HCT116 (cell line): ENCODE measurements around the gene RAPGEF3. TPM values are rescaled to one million over a fixed set of nuclear protein-coding genes. Genes with fewer than 3 reads are reported as not detected.

ENCODE experiments used
- ATAC-seq: fragments of 200-7000 bp; cut with Tn5 transposase; 2 replicates; pipeline ENCODE4 v1.9.1; 2020; ENCODE audit warnings: mild to moderate bottlenecking, moderate library complexity
- BruUV-seq: library from RNA; stranded (reverse); fragments of 400-500 nt; replicated peaks from 2 replicates; lab custom pipeline; 2021; lab: Mats Ljungman, UMichigan
- CTCF ChIA-PET: fragments of 300-600 bp; sonication (Branson Sonifier 250); formaldehyde crosslinking; loops from one replicate; lab custom pipeline; 2021; ENCODE audit warnings: antibody characterized with exemption; lab: Charles Lee
- POLR2A ChIA-PET: fragments of 300-600, 350-600 bp; sonication (Branson Sonifier 250); formaldehyde crosslinking; loops from one replicate; lab custom pipeline; 2021; ENCODE audit warnings: antibody characterized with exemption; lab: Charles Lee
- RAD21 ChIA-PET, 2 experiments: fragments of 300-600 bp; sonication (Branson Sonifier 250); formaldehyde crosslinking; loops; one replicate each; lab custom pipeline; 2023; ENCODE audit warnings: low total read pairs in 2 of 2; ENCODE audit not compliant: uncharacterized antibody in 2 of 2, unreplicated experiment in 2 of 2, low non-redundant PET in 1 of 2; lab: Charles Lee
- DNase-seq: peaks from one replicate; pipeline ENCODE4 v3.0.0-alpha.2; 2010; ENCODE audit warnings: low read depth, low spot score
- H2AFZ ChIP-seq: fragments of 200-600 bp; shearing (Covaris generic), sonication (generic); 2 replicates; pipeline ENCODE4 v1.6.1; 2017; ENCODE audit warnings: low read depth, mixed run types, mixed read lengths, antibody characterized with exemption, low read length; ENCODE audit not compliant: poor library complexity, severe bottlenecking
- H3K27ac ChIP-seq: 2 replicates; pipeline ENCODE4 v1.5.1; 2012; ENCODE audit warnings: low read depth, low read length
- H3K27me3 ChIP-seq: fragments of 200-600 bp; sonication (generic); 2 replicates; pipeline ENCODE4 v1.6.1; 2016; ENCODE audit warnings: mixed run types, low read length, mixed read lengths; ENCODE audit not compliant: insufficient read depth
- H3K36me3 ChIP-seq, 2 experiments: fragments of 200-500 bp in 1 of 2; fragments of 200-600 bp in 1 of 2; sonication (Bioruptor generic) in 1 of 2; sonication (generic) in 1 of 2; 2 replicates each; pipeline versions ENCODE4 v1.5.1 to v1.6.1; 2014 to 2016; ENCODE audit warnings: low read length in 2 of 2, inconsistent platforms in 1 of 2, mixed read lengths in 1 of 2, mixed run types in 1 of 2; ENCODE audit not compliant: insufficient read depth in 2 of 2, control insufficient read depth in 1 of 2
- H3K4me1 ChIP-seq, 2 experiments: fragments of 200-600 bp in 1 of 2; sonication (generic) in 1 of 2; 2 replicates each; pipeline versions ENCODE4 v1.5.1 to v1.6.1; 2012 to 2017; ENCODE audit warnings: low read length in 2 of 2, inconsistent platforms in 1 of 2, mild to moderate bottlenecking in 1 of 2, mixed read lengths in 1 of 2, mixed run types in 1 of 2, moderate library complexity in 1 of 2; ENCODE audit not compliant: insufficient read depth in 2 of 2, control insufficient read depth in 1 of 2
- H3K4me2 ChIP-seq: fragments of 200-600 bp; sonication (generic); 2 replicates; pipeline ENCODE4 v1.6.1; 2017; ENCODE audit warnings: mixed run types, low read length, mixed read lengths
- H3K4me3 ChIP-seq, 2 experiments: fragments of 200-600 bp in 1 of 2; sonication (generic) in 1 of 2; replicated peaks in 1 of 2; 2 replicates each; pipeline ENCODE4 v1.5.1; 2011 to 2016; ENCODE audit warnings: low read length in 2 of 2, control low read depth in 1 of 2, low read depth in 1 of 2, mild to moderate bottlenecking in 1 of 2, mixed read lengths in 1 of 2, mixed run types in 1 of 2
- H3K79me2 ChIP-seq: fragments of 200-600 bp; sonication (generic); 2 replicates; pipeline ENCODE4 v1.6.1; 2017; ENCODE audit warnings: mild to moderate bottlenecking, mixed run types, low read length, moderate library complexity, mixed read lengths; ENCODE audit not compliant: insufficient read depth
- H3K9ac ChIP-seq: fragments of 200-600 bp; sonication (generic); 2 replicates; pipeline ENCODE4 v1.6.1; 2016; ENCODE audit warnings: low read length, mixed read lengths
- H3K9me2 ChIP-seq: fragments of 200-600 bp; sonication (generic), shearing (Covaris generic); 2 replicates; pipeline ENCODE4 v1.6.1; 2017; ENCODE audit warnings: mixed run types, mild to moderate bottlenecking, moderate library complexity; ENCODE audit not compliant: insufficient read depth
- H3K9me3 ChIP-seq, 2 experiments: fragments of 200-500 bp in 1 of 2; fragments of 200-600 bp in 1 of 2; sonication (Bioruptor generic) in 1 of 2; sonication (generic) in 1 of 2; 2 replicates each; pipeline ENCODE4 v1.6.1; 2014 to 2017; ENCODE audit warnings: low read length in 2 of 2, mixed read lengths in 2 of 2, inconsistent platforms in 1 of 2, low read depth in 1 of 2, mild to moderate bottlenecking in 1 of 2, mixed run types in 1 of 2, moderate library complexity in 1 of 2; ENCODE audit not compliant: control insufficient read depth in 1 of 2, insufficient read depth in 1 of 2
- H4K20me1 ChIP-seq: fragments of 200-600 bp; sonication (generic), shearing (Covaris generic); 2 replicates; pipeline ENCODE4 v1.6.1; 2017; ENCODE audit warnings: mixed run types, mild to moderate bottlenecking, moderate library complexity; ENCODE audit not compliant: insufficient read depth
- CBX3 ChIP-seq: IDR thresholded peaks from 2 replicates; pipeline ENCODE4 v1.6.1; 2012; ENCODE audit warnings: low read depth
- CTCF ChIP-seq, 3 experiments: fragments of 200-600 bp in 1 of 3; sonication (generic) in 1 of 3; IDR thresholded peaks in 2 of 3; conservative IDR thresholded peaks in 1 of 3; 2 replicates each; pipeline ENCODE4 v1.5.1; 2012 to 2017; ENCODE audit warnings: low read depth in 2 of 3, low read length in 2 of 3, antibody characterized with exemption in 1 of 3, borderline replicate concordance in 1 of 3, control low read depth in 1 of 3, mild to moderate bottlenecking in 1 of 3, mixed read lengths in 1 of 3, mixed run types in 1 of 3, moderate library complexity in 1 of 3; ENCODE audit not compliant: insufficient read depth in 1 of 3
- EGR1 ChIP-seq: IDR thresholded peaks from 2 replicates; pipeline ENCODE4 v1.6.1; 2012; ENCODE audit warnings: low read depth
- ELF1 ChIP-seq: IDR thresholded peaks from 2 replicates; pipeline ENCODE4 v1.6.1; 2012; ENCODE audit warnings: low read depth, borderline replicate concordance
- EZH2phosphoT487 ChIP-seq: fragments of 200-600 bp; IDR thresholded peaks from 2 replicates; pipeline ENCODE4 v1.6.1; 2018; ENCODE audit warnings: antibody characterized with exemption, borderline replicate concordance
- FOSL1 ChIP-seq: IDR thresholded peaks from 2 replicates; pipeline ENCODE4 v1.6.1; 2012; ENCODE audit warnings: low read depth
- POLR2A ChIP-seq: IDR thresholded peaks from 2 replicates; pipeline ENCODE4 v1.7.0; 2011; ENCODE audit warnings: borderline replicate concordance; ENCODE audit not compliant: insufficient read depth, insufficient read length; ENCODE audit errors: extremely low read depth
- RAD21 ChIP-seq: IDR thresholded peaks from 2 replicates; pipeline ENCODE4 v1.6.1; 2012; ENCODE audit warnings: low read depth, mild to moderate bottlenecking
- REST ChIP-seq: IDR thresholded peaks from 2 replicates; pipeline ENCODE4 v1.6.1; 2012; ENCODE audit warnings: low read depth
- TCF7L2 ChIP-seq: IDR thresholded peaks from 2 replicates; pipeline ENCODE4 v1.7.0; 2011; ENCODE audit warnings: borderline replicate concordance, inconsistent platforms; ENCODE audit not compliant: insufficient read depth, insufficient read length; ENCODE audit errors: extremely low read depth
- YY1 ChIP-seq: IDR thresholded peaks from 2 replicates; pipeline ENCODE4 v1.6.1; 2011; ENCODE audit warnings: low read length, low read depth, moderate library complexity, mild to moderate bottlenecking; ENCODE audit not compliant: insufficient replicate concordance; ENCODE audit errors: extremely low read depth
- ZFX ChIP-seq: fragments of 450-650 bp; IDR thresholded peaks from 2 replicates; pipeline ENCODE4 v1.6.1; 2017
- ZNF274 ChIP-seq: fragments of 200-500 bp; sonication (Bioruptor generic); IDR thresholded peaks from 2 replicates; pipeline ENCODE4 v1.6.1; 2014; ENCODE audit warnings: mild to moderate bottlenecking, low read depth, low read length, inconsistent platforms
- intact Hi-C: fragments of 100-400 bp; cut with micrococcal nuclease; formaldehyde crosslinking; loops from 2 replicates; pipeline ENCODE4 v1.10.0; 2022
- total RNA-seq: library from RNA; stranded (reverse); gene quantifications from one replicate; pipeline ENCODE4 v1.2.1, GENCODE V29; 2021; ENCODE audit not compliant: unreplicated experiment

RAPGEF3 gene
- total RNA-seq, 1 experiment from 2014 or later: 1.8 TPM

GRCh38 chr12:47687636-47688035 lies 71.0 kb downstream of the RAPGEF3 start:
- Histone ChIP-seq H4K20me1 (no peaks in the 10 kb centered on the region), H3K36me3 (peaks cover 10 to 19% of the 10 kb centered on the region in 2 experiments; a peak in 3 of 4 replicates), H2AFZ (no peak overlapping the region), H3K9ac (no peak overlapping the region), H3K4me3 (no peak overlapping the region), H3K9me2 (no peaks in the 10 kb centered on the region), H3K27ac (no peak overlapping the region), H3K79me2 (no peaks in the 10 kb centered on the region), H3K4me2 (no peak overlapping the region), H3K9me3 (no peaks in the 10 kb centered on the region), H3K4me1 (no peaks in the 10 kb centered on the region), H3K27me3 (no peaks in the 10 kb centered on the region)
- RAD21 ChIA-PET: interaction anchor here in 1 of 2 experiments (1.4 kb wide), 1 partner anchor 655 kb away, joined by 3 read pairs; no protein-coding TSS in a partner anchor
- intact Hi-C loops: loop anchor here (5.0 to 10.0 kb wide), 4 partner anchors 35 to 1343 kb away; no protein-coding TSS in a partner anchor
- CTCF ChIA-PET: interaction anchor here (1.6 to 2.3 kb wide), 2 partner anchors 10 to 655 kb away, joined by 4 to 22 read pairs; no protein-coding TSS in a partner anchor
- POLR2A ChIA-PET: no interaction called here
- DNase-seq: no peak
- ATAC-seq: no peak
- TF ChIP-seq FOSL1: no peak
- TF ChIP-seq TCF7L2: no peak
- TF ChIP-seq CBX3: no peak
- no peak for TF ChIP-seq ELF1
- TF ChIP-seq EGR1: no peak
- no peak for TF ChIP-seq YY1
- no peak for TF ChIP-seq EZH2phosphoT487
- no peak for TF ChIP-seq ZNF274
- no peak for TF ChIP-seq RAD21
- TF ChIP-seq REST: no peak
- no peak for TF ChIP-seq POLR2A
- TF ChIP-seq CTCF (IDR thresholded peaks at IDR 0.05 in 2 of 3, conservative IDR thresholded peaks at IDR 0.05 in 1 of 3; ENCODE audit: borderline replicate concordance in 1 of 3, insufficient read depth in 1 of 3, low read depth in 2 of 3, low read length in 2 of 3): no peak
- no peak for TF ChIP-seq ZFX
- BruUV-seq: no TSS peak
